ENCODE results near the gene WIZ. TPM values are rescaled to one million over a fixed set of nuclear protein-coding genes. Genes with fewer than 3 reads are reported as not detected.

WIZ gene, protein sequence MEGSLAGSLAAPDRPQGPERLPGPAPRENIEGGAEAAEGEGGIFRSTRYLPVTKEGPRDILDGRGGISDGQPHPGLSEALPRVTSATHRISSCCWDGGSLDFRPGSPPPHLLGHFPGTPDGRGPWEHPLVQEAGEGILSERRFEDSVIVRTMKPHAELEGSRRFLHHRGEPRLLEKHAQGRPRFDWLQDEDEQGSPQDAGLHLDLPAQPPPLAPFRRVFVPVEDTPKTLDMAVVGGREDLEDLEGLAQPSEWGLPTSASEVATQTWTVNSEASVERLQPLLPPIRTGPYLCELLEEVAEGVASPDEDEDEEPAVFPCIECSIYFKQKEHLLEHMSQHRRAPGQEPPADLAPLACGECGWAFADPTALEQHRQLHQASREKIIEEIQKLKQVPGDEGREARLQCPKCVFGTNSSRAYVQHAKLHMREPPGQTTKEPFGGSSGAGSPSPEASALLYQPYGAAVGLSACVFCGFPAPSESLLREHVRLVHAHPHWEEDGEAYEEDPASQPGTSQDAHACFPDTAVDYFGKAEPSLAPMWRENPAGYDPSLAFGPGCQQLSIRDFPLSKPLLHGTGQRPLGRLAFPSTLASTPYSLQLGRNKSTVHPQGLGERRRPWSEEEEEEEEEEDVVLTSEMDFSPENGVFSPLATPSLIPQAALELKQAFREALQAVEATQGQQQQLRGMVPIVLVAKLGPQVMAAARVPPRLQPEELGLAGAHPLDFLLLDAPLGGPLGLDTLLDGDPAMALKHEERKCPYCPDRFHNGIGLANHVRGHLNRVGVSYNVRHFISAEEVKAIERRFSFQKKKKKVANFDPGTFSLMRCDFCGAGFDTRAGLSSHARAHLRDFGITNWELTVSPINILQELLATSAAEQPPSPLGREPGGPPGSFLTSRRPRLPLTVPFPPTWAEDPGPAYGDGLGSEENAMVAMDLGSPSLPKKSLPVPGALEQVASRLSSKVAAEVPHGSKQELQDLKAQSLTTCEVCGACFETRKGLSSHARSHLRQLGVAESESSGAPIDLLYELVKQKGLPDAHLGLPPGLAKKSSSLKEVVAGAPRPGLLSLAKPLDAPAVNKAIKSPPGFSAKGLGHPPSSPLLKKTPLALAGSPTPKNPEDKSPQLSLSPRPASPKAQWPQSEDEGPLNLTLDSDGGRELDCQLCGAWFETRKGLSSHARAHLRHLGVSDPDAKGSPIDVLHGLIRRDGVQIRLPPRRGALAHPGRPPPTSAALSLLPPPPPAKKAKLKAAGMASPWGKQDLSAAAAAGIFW (N-terminal part only)
- total RNA-seq: 4.0 and 5.2 TPM in 2 replicates

DNA sequence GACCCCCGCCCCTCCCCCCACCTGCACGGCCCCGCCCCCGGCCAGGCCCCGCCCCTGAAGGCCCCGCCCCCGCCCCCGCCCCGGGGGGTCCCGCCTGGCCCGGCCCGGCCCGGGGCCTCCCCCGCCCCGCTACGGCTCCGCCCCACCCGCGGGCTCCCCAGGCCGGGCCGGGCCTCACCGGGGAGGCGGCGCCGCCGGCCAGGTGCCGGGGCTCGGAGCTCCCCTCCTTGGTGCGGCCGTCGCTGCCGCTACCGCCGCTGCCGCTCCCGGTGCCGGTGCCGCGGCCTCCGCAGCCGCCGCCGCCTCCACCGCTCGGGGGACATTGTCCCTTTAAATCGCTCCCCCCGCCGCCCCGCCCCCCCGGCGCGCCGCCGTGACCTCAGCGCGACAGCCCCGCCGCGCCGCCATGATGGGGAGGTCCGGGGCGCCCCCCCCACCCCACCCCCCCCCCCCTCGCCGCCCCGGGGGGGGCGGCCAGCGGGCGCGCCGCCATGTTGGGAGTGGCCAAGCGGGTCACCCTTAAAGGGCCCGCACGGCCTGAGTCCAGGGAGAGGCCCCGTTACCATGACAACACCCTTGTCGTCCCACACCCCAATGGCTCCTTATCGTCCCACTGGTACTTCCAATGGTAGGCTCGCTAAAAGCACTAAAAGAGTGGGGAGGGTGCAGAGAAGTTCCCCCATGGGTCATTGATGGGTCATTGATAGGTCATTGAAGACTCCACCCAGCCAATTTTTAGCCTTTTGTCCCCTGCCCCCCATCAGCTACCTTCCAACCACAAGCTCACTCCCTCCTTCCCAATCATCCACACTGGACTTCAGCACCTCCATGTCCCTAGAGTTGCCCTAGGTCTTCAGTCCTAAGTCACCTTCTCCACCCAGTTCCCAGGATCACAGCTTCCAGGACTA is at the start of gene WIZ:
TSS of gene WIZ (minus strand) at position 337 of the 908 bp plus-strand sequence. CDS start 1,649 bp downstream, outside the sequence.

DNA sequence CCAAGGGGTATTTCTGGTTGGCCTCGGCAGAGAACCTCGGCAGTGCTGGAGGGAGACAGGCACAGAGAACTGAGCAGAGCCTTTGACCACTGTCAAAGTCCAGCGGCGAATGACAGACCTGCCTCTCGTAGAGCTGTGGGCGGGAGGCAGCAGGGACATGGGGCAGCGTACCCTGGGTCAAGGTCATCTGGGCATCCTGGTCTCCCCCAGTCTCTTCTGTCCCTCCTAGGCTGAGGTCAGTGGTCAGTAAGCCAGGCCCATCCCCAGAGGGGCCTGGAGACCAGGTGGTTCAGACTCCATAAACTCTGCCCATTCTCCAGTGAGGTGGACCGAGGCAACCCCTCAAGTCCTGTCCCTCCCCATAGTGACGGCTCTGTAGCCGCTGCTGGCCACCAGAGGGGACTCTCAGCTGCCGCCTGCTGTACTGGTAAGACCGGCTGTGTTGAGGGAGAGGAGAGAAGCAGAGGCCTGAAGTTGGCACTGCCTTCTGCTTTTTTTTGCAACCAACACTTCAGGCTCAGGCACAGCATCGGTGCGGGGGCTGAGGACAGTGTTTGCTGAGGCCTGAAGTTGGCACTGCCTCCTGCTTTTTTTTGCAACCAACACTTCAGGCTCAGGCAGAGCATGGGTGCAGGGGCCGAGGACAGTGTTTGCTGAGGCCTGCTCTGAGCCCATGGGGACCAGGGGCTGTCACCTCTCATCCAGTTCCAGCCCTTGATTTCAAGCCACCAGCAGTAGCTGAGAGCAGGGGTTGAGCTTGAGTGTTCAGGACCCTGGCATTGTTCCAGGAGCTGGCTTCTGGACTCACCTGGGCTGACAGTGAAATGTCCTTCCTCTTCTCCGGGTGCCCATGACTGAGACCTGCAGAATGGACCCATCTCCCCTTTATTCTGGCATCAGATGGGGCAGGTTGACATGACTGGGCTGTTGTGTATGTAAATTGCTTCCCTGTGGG is 29.9 kb upstream of the WIZ start, which contains the start of gene PGLYRP2:
TSS of gene PGLYRP2 (minus strand) at position 111 of the 955 bp plus-strand sequence. CDS start 130 bp downstream, outside the sequence.

DNA sequence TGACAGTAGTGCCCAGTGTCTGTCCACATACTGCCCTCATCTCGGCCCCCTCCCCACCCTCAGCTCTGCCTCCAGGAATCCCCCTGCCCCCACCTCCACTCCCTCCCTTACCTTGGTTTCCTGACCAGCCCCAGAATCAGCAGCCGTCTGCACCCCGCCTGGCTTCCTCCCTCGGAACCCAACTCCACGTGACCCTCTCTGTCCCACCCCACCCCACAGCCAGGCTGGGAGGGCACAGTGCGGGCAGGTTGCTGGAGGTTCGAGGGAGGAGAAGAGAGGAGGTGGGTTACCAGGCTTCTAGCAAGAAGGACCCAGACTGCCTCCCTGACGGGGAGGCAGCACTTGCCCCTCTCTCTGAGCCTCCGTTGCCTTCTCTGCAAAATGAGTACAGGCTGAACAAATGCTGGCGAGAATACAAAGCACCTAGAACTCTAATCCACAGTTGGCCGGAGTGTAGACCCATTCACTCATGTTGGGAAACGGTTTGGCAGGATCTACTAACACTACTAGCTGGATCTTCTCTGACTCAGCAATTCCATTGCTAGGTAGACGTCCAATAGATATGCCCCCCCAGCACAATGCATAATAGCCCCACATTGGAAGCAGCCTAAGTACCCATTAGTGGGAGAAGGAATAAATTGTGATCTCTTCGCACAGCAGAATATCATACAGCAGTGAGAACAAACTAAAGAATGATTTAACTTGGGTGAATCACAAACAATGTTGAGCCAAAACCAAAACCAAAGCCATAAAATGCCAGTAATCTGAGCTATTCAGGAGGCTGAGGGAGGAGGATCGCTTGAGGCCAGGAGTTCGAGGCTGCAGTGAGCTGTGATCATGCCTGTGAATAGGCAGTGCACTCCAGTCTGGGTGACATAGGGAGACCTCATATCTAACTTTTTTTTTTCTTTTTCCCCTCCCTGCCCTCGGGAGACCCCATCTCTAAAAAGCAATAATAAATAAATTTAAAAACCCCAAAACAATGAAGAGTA is 14.9 kb upstream of the WIZ start, which contains the start of gene RASAL3:
TSS of gene RASAL3 (minus strand) at position 151 of the 992 bp plus-strand sequence. CDS start 186 bp downstream, outside the sequence.

DNA sequence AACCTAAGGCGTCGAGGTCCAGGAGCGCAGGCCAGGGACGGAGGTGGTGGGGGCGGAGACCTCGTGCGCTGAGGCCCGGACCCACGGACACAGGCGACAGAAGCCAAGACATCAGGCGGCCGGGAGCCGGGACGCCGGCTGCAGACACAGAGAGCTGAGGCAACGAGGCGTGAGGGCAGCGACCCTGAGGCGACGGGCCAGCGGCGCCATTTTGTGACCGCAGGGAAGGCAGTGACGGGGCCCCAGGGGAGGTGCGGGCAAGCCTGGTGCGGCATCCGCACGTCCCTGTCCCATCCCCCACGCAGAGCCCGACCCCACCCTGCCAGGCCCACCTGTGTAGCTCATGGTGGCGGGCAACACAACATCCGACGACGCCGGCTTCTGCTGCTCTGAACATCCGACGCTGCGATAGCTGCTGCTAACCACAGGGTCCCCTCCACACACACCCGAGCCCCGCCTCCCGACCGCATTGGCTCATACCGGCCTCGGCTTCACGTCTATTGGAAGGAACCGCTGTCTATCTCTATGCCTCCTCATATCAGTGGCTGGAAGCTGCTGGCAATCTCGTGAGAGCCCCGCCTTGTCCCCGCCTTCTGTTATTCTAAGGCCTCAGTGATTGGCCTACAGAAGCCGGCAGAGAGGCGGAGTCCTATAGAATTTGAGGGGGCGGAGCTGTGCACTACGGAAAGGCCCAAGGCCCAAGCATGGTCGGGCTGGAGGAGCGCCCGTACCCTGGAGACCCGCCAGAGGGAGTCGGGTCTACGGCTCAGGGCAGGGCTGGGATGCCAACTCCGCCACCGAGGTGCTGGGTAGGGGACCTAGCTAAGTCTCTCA is 31.0 kb downstream of the WIZ start, which contains the start of gene AKAP8L:
TSS of gene AKAP8L (minus strand) at position 410 of the 834 bp plus-strand sequence. CDS start at position 345, 65 bp downstream.

DNA sequence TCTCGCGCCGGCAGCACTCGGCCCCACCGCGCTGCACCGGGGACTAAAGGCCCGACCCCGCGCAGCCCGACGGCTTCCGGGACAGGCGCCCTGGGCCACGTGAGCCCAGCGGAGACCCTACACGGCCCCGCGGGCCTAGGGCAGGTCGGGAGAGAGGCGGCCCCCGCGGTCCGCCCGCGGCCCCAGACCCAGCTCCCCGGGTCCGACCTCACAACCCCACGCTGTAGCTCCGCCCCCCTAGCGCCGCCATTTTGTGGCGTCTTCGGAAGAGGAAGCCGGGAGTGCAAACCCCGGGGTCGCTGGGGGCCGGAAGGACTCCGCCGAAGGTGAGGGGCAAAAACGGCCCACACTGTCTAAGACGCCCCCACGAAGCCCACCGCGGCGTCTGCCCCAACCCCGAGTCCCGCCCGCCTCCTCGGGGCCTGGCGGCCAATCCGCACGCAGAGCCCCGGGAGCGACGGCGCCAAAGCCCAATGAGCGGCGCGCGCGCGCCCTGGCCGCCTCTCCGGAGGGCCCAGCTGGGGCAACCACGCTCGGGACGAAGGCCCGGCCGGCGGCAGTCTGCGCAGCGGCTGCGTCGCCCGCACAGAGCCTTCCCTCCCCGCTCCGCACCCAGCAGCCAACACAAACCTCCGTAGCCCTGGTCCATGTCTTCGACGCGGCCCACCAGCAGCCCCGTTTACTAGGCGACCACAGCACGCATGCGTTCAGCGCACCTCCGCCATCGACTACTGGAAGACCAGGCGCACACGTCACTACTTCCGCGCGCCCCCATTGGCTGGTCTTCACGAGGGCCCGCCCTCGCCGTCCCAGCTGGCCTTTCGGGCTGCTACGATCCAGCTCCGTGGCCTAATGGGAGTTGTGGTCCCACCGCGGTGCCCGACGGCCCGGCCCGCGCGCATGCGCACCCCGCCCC is 70.4 kb downstream of the WIZ start, which contains the start of gene AKAP8:
TSS of gene AKAP8 (minus strand) at position 705 of the 916 bp plus-strand sequence. CDS start at position 649, 56 bp downstream.

Other genes starting within 250 kb of the WIZ start
- 0.61 and 2.9 TPM in 2 replicates for gene NOTCH3, start 249.0 kb downstream of the WIZ start, total RNA-seq
- gene EPHX3, start 217.5 kb downstream of the WIZ start, total RNA-seq: 0.15 TPM in 1 of 2 replicates, not detected in the other
- 7.4 and 10.1 TPM in 2 replicates for gene BRD4, start 117.4 kb downstream of the WIZ start, total RNA-seq
- 15.7 and 19.5 TPM in 2 replicates for gene AKAP8, start 70.2 kb downstream of the WIZ start, total RNA-seq
- gene AKAP8L, start 31.0 kb downstream of the WIZ start, total RNA-seq: 51.3 and 60.6 TPM in 2 replicates
- 2.1 and 2.9 TPM in 2 replicates for gene RASAL3, start 14.6 kb upstream of the WIZ start, total RNA-seq
- not detected in 2 replicates for gene PGLYRP2, start 29.5 kb upstream of the WIZ start, total RNA-seq
- not detected in 2 replicates for gene CYP4F22, start 58.6 kb upstream of the WIZ start, total RNA-seq
- gene CYP4F8, start 165.3 kb upstream of the WIZ start, total RNA-seq: not detected in 2 replicates
- not detected in 2 replicates for gene CYP4F3, start 190.9 kb upstream of the WIZ start, total RNA-seq
- not detected in 2 replicates for gene CYP4F12, start 223.1 kb upstream of the WIZ start, total RNA-seq